ENCODE results near the gene ZNF579.
"Not testable (repeated sequence)": the region's sequence is repeated elsewhere in the genome, so short reads cannot be mapped to it uniquely, and the experiment has no call there.

Gene ZNF579

GRCh38 chr19:55592391-55593090, 11.9 kb upstream of the ZNF579 start:
- no peak for DNase-seq

- no peak for DNase-seq
Observed at GRCh38 chr19:55591555-55591954, 10.9 kb upstream of the ZNF579 start.

GRCh38 chr19:55590617-55591016, 10.0 kb upstream of the ZNF579 start:
- DNase-seq, result no peak

- no peak for DNase-seq
Observed at GRCh38 chr19:55590109-55590508, 9.5 kb upstream of the ZNF579 start.

- DNase-seq, result no peak
Observed at GRCh38 chr19:55588738-55589137, 8.1 kb upstream of the ZNF579 start.

GRCh38 chr19:55586976-55587668, 6.5 kb upstream of the ZNF579 start:
- peak; percentile 97 for DNase-seq

- DNase-seq, result peak; percentile 18
Observed at GRCh38 chr19:55585658-55586339, 5.2 kb upstream of the ZNF579 start.

GRCh38 chr19:55584871-55585270, 4.2 kb upstream of the ZNF579 start:
- DNase-seq, result no peak

- not testable (repeated sequence) for DNase-seq
Observed at GRCh38 chr19:55583897-55584296, 3.2 kb upstream of the ZNF579 start.

GRCh38 chr19:55582284-55582683, 1.6 kb upstream of the ZNF579 start:
- DNase-seq, result not testable (repeated sequence)

- DNase-seq, result no peak
Observed at GRCh38 chr19:55581823-55582223, 1.2 kb upstream of the ZNF579 start.

- no peak for DNase-seq
Observed at GRCh38 chr19:55581145-55581822, 636 bp upstream of the ZNF579 start.

- DNase-seq, result no peak
Observed at GRCh38 chr19:55579766-55580621, 654 bp downstream of the ZNF579 start.

- no peak for DNase-seq
Observed at GRCh38 chr19:55578761-55579747, 1.6 kb downstream of the ZNF579 start.

GRCh38 chr19:55578031-55578760, 2.5 kb downstream of the ZNF579 start:
- no peak for DNase-seq

GRCh38 chr19:55576746-55577145, 3.9 kb downstream of the ZNF579 start:
- no peak for DNase-seq

- not testable (repeated sequence) for DNase-seq
Observed at GRCh38 chr19:55573929-55574328, 6.7 kb downstream of the ZNF579 start.

GRCh38 chr19:55569477-55569876, 11.2 kb downstream of the ZNF579 start:
- DNase-seq, result not testable (repeated sequence)

GRCh38 chr19:55567708-55568328, 12.8 kb downstream of the ZNF579 start:
- DNase-seq, result no peak

- no peak for DNase-seq
Observed at GRCh38 chr19:55566823-55567222, 13.8 kb downstream of the ZNF579 start.
